NT2/D1 (cell line): ENCODE measurements around the gene ZDHHC19.

Source experiments
- SUZ12 ChIP-seq: IDR thresholded peaks from 2 replicates; pipeline ENCODE4 v1.6.1; 2011; ENCODE audit not compliant: insufficient read length, insufficient read depth; ENCODE audit errors: extremely low read depth
- YY1 ChIP-seq: IDR thresholded peaks from 2 replicates; pipeline ENCODE4 v1.6.1; 2011; ENCODE audit not compliant: insufficient read length, insufficient read depth
- ZNF274 ChIP-seq: IDR thresholded peaks from 2 replicates; pipeline ENCODE4 v1.6.1; 2011; ENCODE audit warnings: mild to moderate bottlenecking, low read depth, low read length

- TF ChIP-seq ZNF274: no peak
- no peak for TF ChIP-seq YY1
- TF ChIP-seq SUZ12: no peak
These were observed 21.4 kb downstream of the ZDHHC19 start for GRCh38 chr3:196189566-196190347.
